WTC11 (cell line): ENCODE data around the gene FOXA1. TPM values are rescaled to one million over a fixed set of nuclear protein-coding genes. Genes with fewer than 3 reads are reported as not detected.

ENCODE experiments used
- ATAC-seq: fragments of 200-7000 bp; cut with Tn5 transposase; 2 replicates; pipeline ENCODE4 v1.10.0; 2021; ENCODE audit warnings: mild to moderate bottlenecking, moderate library complexity
- CTCF ChIA-PET: fragments of 300-600 bp; sonication (Branson Sonifier 250); formaldehyde crosslinking; loops from one replicate; lab custom pipeline; 2021; ENCODE audit warnings: antibody characterized with exemption; lab: Charles Lee
- POLR2A ChIA-PET: fragments of 350-600 bp; sonication (Branson Sonifier 250); formaldehyde crosslinking; loops from one replicate; lab custom pipeline; 2021; ENCODE audit warnings: antibody characterized with exemption; lab: Charles Lee
- DNase-seq: peaks from one replicate; pipeline ENCODE4 v3.0.0; 2021; ENCODE audit warnings: low spot score
- H3K27ac Mint-ChIP-seq: 2 replicates; pipeline ENCODE4 v1.8.0; 2021; ENCODE audit warnings: mixed read lengths
- H3K27me3 Mint-ChIP-seq: 2 replicates; pipeline ENCODE4 v1.8.0; 2021; ENCODE audit warnings: low read depth, mild to moderate bottlenecking, moderate library complexity, mixed read lengths
- H3K36me3 Mint-ChIP-seq: 2 replicates; pipeline ENCODE4 v1.8.0; 2021; ENCODE audit warnings: mixed read lengths
- H3K4me1 Mint-ChIP-seq: 2 replicates; pipeline ENCODE4 v1.8.0; 2022; ENCODE audit warnings: mixed read lengths
- H3K4me3 Mint-ChIP-seq: 2 replicates; pipeline ENCODE4 v1.8.0; 2021; ENCODE audit warnings: mild to moderate bottlenecking, moderate library complexity, mixed read lengths
- H3K9me3 Mint-ChIP-seq: 2 replicates; pipeline ENCODE4 v1.8.0; 2021; ENCODE audit warnings: mixed read lengths
- ATF3 ChIP-seq: sonication (generic); formaldehyde crosslinking; conservative IDR thresholded peaks from 2 replicates; pipeline ENCODE4 v1.8.1; 2022; ENCODE audit warnings: mild to moderate bottlenecking, missing genetic modification reagents
- EMX1 ChIP-seq: fragments of 250-450 bp; sonication (Bioruptor Pico); IDR thresholded peaks from 2 replicates; pipeline ENCODE4 v1.8.0; 2021; ENCODE audit warnings: mild to moderate bottlenecking
- GABPB1 ChIP-seq: sonication (generic); formaldehyde crosslinking; IDR thresholded peaks from 2 replicates; pipeline ENCODE4 v1.8.1; 2023; ENCODE audit warnings: mild to moderate bottlenecking, missing genetic modification reagents
- HMGA2 ChIP-seq: fragments of 250-450 bp; sonication (Bioruptor Pico); IDR thresholded peaks from 2 replicates; pipeline ENCODE4 v1.4.0; 2021; ENCODE audit warnings: mild to moderate bottlenecking, moderate library complexity
- NR1H2 ChIP-seq: sonication (generic); formaldehyde crosslinking; IDR thresholded peaks from 2 replicates; pipeline ENCODE4 v1.9.0; 2021; ENCODE audit warnings: mild to moderate bottlenecking, moderate library complexity, missing genetic modification reagents
- OVOL2 ChIP-seq: fragments of 250-450 bp; sonication (Bioruptor Pico); IDR thresholded peaks from 2 replicates; pipeline ENCODE4 v1.9.0; 2021; ENCODE audit warnings: mild to moderate bottlenecking, borderline replicate concordance
- PRRX2 ChIP-seq: fragments of 250-450 bp; sonication (Bioruptor Pico); IDR thresholded peaks from 2 replicates; pipeline ENCODE4 v1.8.0; 2021; ENCODE audit warnings: mild to moderate bottlenecking
- ZNF396 ChIP-seq: fragments of 250-450 bp; sonication (Bioruptor Pico); IDR thresholded peaks from 2 replicates; pipeline ENCODE4 v1.8.0; 2021; ENCODE audit warnings: mild to moderate bottlenecking, moderate library complexity, borderline replicate concordance
- ZNF671 ChIP-seq: fragments of 250-450 bp; sonication (Bioruptor Pico); IDR thresholded peaks from 2 replicates; pipeline ENCODE4 v1.8.0; 2021; ENCODE audit warnings: mild to moderate bottlenecking
- total RNA-seq: library from RNA; stranded (reverse); gene quantifications from 3 replicates; pipeline ENCODE4 v1.2.3, GENCODE V29; 2021
- TF ChIP-seq, protein P1 (sequence below): sonication (generic); formaldehyde crosslinking; IDR thresholded peaks from 2 replicates; pipeline ENCODE4 v1.8.1; 2022; ENCODE audit warnings: missing genetic modification reagents, borderline replicate concordance
- TF ChIP-seq, protein P2 (sequence below): sonication (generic); formaldehyde crosslinking; IDR thresholded peaks from 2 replicates; pipeline ENCODE4 v1.8.0; 2023; ENCODE audit warnings: missing genetic modification reagents
- TF ChIP-seq, protein P3 (sequence below): sonication (generic); formaldehyde crosslinking; IDR thresholded peaks from 2 replicates; pipeline ENCODE4 v1.8.1; 2022; ENCODE audit warnings: low read depth, mild to moderate bottlenecking, moderate library complexity, missing genetic modification reagents, borderline replicate concordance
- TF ChIP-seq, protein P4 (sequence below): fragments of 250-450 bp; sonication (Bioruptor Pico); IDR thresholded peaks from 2 replicates; pipeline ENCODE4 v1.8.0; 2021; ENCODE audit warnings: mild to moderate bottlenecking
- TF ChIP-seq, protein P5 (sequence below): sonication (generic); formaldehyde crosslinking; IDR thresholded peaks from 2 replicates; pipeline ENCODE4 v1.8.0; 2022; ENCODE audit warnings: mild to moderate bottlenecking, missing genetic modification reagents

The FOXA1 gene
- total RNA-seq, 1 experiment from 2014 or later, result 0.28 TPM

DNA sequence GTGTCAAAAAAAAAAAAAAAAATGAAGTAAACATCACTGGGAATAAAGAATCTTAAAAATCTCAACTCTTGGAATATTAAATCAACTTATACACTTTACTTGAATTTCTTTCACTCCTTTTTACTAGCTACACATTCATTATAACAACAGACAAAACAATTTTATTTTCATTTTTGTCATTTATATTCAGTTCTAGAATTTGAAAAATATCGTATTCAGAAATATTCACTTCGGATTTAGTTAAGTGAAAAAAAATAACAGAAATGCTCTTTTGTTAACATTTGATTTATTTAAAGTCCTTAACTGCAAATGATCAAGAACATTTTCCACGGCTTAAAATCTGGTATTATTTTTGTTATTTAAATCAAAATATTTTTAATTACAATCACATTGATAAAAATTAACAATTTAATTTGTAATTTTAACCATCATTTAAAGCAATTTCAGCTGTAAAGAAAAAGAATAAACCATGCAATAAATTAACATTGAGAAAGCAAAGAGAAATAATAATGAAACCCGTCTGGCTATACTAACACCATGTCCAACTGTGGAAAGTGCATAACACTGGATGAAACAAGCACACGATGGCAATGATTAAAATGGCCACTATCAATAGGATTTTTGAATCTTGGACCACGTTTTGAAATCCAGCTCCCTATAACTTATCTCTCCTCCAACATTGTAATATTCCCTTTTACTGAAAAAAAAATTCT is 5.2 kb downstream of the FOXA1 start:
- no peak for ATAC-seq
- no peaks in the 10 kb centered on the region for H3K36me3 Mint-ChIP-seq
- POLR2A ChIA-PET, result no interaction called here

DNA sequence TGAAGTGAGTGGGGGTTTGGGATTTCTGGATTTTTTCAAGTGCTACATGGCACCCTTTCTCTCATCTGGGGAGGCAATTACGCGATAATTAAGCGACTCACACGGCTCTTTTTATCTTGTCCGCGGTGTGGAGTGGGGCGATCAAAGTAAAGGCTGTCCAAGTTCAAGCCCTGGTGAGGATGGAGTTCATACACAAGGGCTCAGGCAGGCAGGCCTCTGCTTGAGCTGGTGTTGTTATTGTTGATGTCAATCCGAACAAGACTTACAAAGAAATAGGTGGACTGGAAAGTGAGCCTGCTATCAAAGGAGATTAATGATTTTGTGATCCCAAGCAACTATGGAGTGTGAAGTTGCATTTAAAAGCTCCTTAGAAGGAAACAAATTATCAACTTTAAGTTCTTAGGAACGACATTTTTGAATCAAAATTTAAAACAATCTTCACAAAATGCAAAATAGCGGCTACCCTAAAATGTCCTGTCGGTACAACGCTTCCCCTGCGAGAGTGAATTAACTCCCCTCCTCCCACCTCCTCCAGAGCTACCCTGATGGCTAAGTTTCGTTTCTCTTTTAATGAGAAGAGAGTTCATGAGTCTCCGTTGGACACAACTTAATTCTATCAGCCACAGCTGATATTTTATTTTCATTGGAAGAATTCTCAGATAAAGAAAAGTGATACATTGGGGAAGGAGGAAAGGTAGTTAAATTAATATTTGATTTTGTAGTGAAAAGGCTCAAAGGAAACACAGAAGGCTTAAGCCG is 5.9 kb downstream of the FOXA1 start:
- Mint-ChIP-seq H3K4me3 (peak overlapping the region; percentile 72), H3K27me3 (peaks cover 99% of the 10 kb centered on the region), H3K9me3 (no peaks in the 10 kb centered on the region), H3K4me1 (peaks cover 63% of the 10 kb centered on the region), H3K36me3 (no peaks in the 10 kb centered on the region)
- ChIA-PET CTCF (interaction anchor here (0.7 to 1.4 kb wide), 4 partner anchors 10 to 359 kb away, joined by 3 to 4 read pairs (median 3); no protein-coding TSS in a partner anchor), POLR2A (no interaction called here)
- ATAC-seq, result no peak
- TF ChIP-seq PRRX2 (CRISPR knock-in tag), result no peak
- TF ChIP-seq, protein P1, sequence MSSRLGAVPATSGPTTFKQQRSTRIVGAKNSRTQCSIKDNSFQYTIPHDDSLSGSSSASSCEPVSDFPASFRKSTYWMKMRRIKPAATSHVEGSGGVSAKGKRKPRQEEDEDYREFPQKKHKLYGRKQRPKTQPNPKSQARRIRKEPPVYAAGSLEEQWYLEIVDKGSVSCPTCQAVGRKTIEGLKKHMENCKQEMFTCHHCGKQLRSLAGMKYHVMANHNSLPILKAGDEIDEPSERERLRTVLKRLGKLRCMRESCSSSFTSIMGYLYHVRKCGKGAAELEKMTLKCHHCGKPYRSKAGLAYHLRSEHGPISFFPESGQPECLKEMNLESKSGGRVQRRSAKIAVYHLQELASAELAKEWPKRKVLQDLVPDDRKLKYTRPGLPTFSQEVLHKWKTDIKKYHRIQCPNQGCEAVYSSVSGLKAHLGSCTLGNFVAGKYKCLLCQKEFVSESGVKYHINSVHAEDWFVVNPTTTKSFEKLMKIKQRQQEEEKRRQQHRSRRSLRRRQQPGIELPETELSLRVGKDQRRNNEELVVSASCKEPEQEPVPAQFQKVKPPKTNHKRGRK (CRISPR knock-in tag), result 0 out of 2 replicates have a peak, but pooled peaks have one; percentile 30
- TF ChIP-seq, all 79 proteins: peak for 1
- no peak overlapping the region for H3K27ac Mint-ChIP-seq
- no peak for DNase-seq

More for the DNA sequence above, 5.2 kb downstream of the FOXA1 start:
- H3K9me3 Mint-ChIP-seq, result no peaks in the 10 kb centered on the region
- peaks cover 98% of the 10 kb centered on the region for H3K27me3 Mint-ChIP-seq
- H3K27ac Mint-ChIP-seq, result no peak overlapping the region
- no peak overlapping the region for H3K4me3 Mint-ChIP-seq
- CTCF ChIA-PET, result interaction anchor here (0.7 to 1.4 kb wide), 3 partner anchors 10 to 360 kb away, joined by 3 to 4 read pairs (median 3); no protein-coding TSS in a partner anchor
- DNase-seq, result no peak
- peaks cover 65% of the 10 kb centered on the region for H3K4me1 Mint-ChIP-seq
- TF ChIP-seq ZNF396 (CRISPR knock-in tag), result no peak
- peak; percentile 59; the same call in 1 of the 2 replicates for TF ChIP-seq HMGA2 (CRISPR knock-in tag)

GRCh38 chr14:37588667-37588955 is 6.4 kb downstream of the FOXA1 start:
- Mint-ChIP-seq H3K4me1 (peaks cover 61% of the 10 kb centered on the region), H3K27ac (no peak overlapping the region), H3K9me3 (no peaks in the 10 kb centered on the region), H3K27me3 (peaks cover 99% of the 10 kb centered on the region), H3K36me3 (no peaks in the 10 kb centered on the region), H3K4me3 (peak overlapping the region; percentile 72)
- ChIA-PET CTCF (interaction anchor here (1.2 to 1.7 kb wide), 5 partner anchors 9 to 358 kb away, joined by 3 to 11 read pairs (median 3); no protein-coding TSS in a partner anchor), POLR2A (no interaction called here)
- no peak for TF ChIP-seq PRRX2 (CRISPR knock-in tag)
- TF ChIP-seq ZNF671 (CRISPR knock-in tag), result no peak
- TF ChIP-seq ATF3 (CRISPR knock-in tag), result no peak
- TF ChIP-seq, protein P2, sequence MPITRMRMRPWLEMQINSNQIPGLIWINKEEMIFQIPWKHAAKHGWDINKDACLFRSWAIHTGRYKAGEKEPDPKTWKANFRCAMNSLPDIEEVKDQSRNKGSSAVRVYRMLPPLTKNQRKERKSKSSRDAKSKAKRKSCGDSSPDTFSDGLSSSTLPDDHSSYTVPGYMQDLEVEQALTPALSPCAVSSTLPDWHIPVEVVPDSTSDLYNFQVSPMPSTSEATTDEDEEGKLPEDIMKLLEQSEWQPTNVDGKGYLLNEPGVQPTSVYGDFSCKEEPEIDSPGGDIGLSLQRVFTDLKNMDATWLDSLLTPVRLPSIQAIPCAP (CRISPR knock-in tag), result no peak
- TF ChIP-seq NR1H2 (CRISPR knock-in tag), result no peak
- TF ChIP-seq, protein P3, sequence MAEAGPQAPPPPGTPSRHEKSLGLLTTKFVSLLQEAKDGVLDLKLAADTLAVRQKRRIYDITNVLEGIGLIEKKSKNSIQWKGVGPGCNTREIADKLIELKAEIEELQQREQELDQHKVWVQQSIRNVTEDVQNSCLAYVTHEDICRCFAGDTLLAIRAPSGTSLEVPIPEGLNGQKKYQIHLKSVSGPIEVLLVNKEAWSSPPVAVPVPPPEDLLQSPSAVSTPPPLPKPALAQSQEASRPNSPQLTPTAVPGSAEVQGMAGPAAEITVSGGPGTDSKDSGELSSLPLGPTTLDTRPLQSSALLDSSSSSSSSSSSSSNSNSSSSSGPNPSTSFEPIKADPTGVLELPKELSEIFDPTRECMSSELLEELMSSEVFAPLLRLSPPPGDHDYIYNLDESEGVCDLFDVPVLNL (CRISPR knock-in tag), result no peak
- TF ChIP-seq, protein P4, sequence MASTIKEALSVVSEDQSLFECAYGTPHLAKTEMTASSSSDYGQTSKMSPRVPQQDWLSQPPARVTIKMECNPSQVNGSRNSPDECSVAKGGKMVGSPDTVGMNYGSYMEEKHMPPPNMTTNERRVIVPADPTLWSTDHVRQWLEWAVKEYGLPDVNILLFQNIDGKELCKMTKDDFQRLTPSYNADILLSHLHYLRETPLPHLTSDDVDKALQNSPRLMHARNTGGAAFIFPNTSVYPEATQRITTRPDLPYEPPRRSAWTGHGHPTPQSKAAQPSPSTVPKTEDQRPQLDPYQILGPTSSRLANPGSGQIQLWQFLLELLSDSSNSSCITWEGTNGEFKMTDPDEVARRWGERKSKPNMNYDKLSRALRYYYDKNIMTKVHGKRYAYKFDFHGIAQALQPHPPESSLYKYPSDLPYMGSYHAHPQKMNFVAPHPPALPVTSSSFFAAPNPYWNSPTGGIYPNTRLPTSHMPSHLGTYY, result no peak
- TF ChIP-seq, protein P5, sequence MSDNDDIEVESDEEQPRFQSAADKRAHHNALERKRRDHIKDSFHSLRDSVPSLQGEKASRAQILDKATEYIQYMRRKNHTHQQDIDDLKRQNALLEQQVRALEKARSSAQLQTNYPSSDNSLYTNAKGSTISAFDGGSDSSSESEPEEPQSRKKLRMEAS, result no peak
- no peak for TF ChIP-seq GABPB1 (CRISPR knock-in tag)
- no peak for TF ChIP-seq EMX1
- TF ChIP-seq OVOL2, result no peak
- no peak for ATAC-seq
- DNase-seq, result no peak
